WTC11 (cell line): ENCODE data around the gene COL13A1. TPM values are rescaled to one million over a fixed set of nuclear protein-coding genes. Genes with fewer than 3 reads are reported as not detected.

ENCODE experiments used
- ATAC-seq: fragments of 200-7000 bp; cut with Tn5 transposase; 2 replicates; pipeline ENCODE4 v1.10.0; 2021; ENCODE audit warnings: mild to moderate bottlenecking, moderate library complexity
- CTCF ChIA-PET: fragments of 300-600 bp; sonication (Branson Sonifier 250); formaldehyde crosslinking; loops from one replicate; lab custom pipeline; 2021; ENCODE audit warnings: antibody characterized with exemption; lab: Charles Lee
- POLR2A ChIA-PET: fragments of 350-600 bp; sonication (Branson Sonifier 250); formaldehyde crosslinking; loops from one replicate; lab custom pipeline; 2021; ENCODE audit warnings: antibody characterized with exemption; lab: Charles Lee
- DNase-seq: peaks from one replicate; pipeline ENCODE4 v3.0.0; 2021; ENCODE audit warnings: low spot score
- H3K27ac Mint-ChIP-seq: 2 replicates; pipeline ENCODE4 v1.8.0; 2021; ENCODE audit warnings: mixed read lengths
- H3K27me3 Mint-ChIP-seq: 2 replicates; pipeline ENCODE4 v1.8.0; 2021; ENCODE audit warnings: low read depth, mild to moderate bottlenecking, moderate library complexity, mixed read lengths
- H3K36me3 Mint-ChIP-seq: 2 replicates; pipeline ENCODE4 v1.8.0; 2021; ENCODE audit warnings: mixed read lengths
- H3K4me1 Mint-ChIP-seq: 2 replicates; pipeline ENCODE4 v1.8.0; 2022; ENCODE audit warnings: mixed read lengths
- H3K4me3 Mint-ChIP-seq: 2 replicates; pipeline ENCODE4 v1.8.0; 2021; ENCODE audit warnings: mild to moderate bottlenecking, moderate library complexity, mixed read lengths
- H3K9me3 Mint-ChIP-seq: 2 replicates; pipeline ENCODE4 v1.8.0; 2021; ENCODE audit warnings: mixed read lengths
- ATF1 ChIP-seq: sonication (generic); formaldehyde crosslinking; IDR thresholded peaks from 2 replicates; pipeline ENCODE4 v1.8.1; 2023; ENCODE audit warnings: mild to moderate bottlenecking, moderate library complexity, missing genetic modification reagents
- CBFB ChIP-seq: sonication (generic); formaldehyde crosslinking; IDR thresholded peaks from 2 replicates; pipeline ENCODE4 v1.8.1; 2022; ENCODE audit warnings: mild to moderate bottlenecking, low read depth, missing genetic modification reagents
- ELF4 ChIP-seq: sonication (generic); formaldehyde crosslinking; IDR thresholded peaks from 2 replicates; pipeline ENCODE4 v1.8.1; 2022; ENCODE audit warnings: low read depth, mild to moderate bottlenecking, moderate library complexity, missing genetic modification reagents
- EMX1 ChIP-seq: fragments of 250-450 bp; sonication (Bioruptor Pico); IDR thresholded peaks from 2 replicates; pipeline ENCODE4 v1.8.0; 2021; ENCODE audit warnings: mild to moderate bottlenecking
- ESRRA ChIP-seq: sonication (generic); formaldehyde crosslinking; IDR thresholded peaks from 2 replicates; pipeline ENCODE4 v1.8.1; 2022; ENCODE audit warnings: mild to moderate bottlenecking, missing genetic modification reagents, borderline replicate concordance
- JUN ChIP-seq: sonication (generic); formaldehyde crosslinking; IDR thresholded peaks from 2 replicates; pipeline ENCODE4 v1.8.0; 2023; ENCODE audit warnings: mild to moderate bottlenecking, missing genetic modification reagents
- MXD4 ChIP-seq: fragments of 250-450 bp; sonication (Bioruptor Pico); IDR thresholded peaks from 2 replicates; pipeline ENCODE4 v1.8.0; 2021; ENCODE audit warnings: mild to moderate bottlenecking, moderate library complexity, borderline replicate concordance
- NFATC4 ChIP-seq: fragments of 250-450 bp; sonication (Bioruptor Pico); IDR thresholded peaks from 2 replicates; pipeline ENCODE4 v1.9.0; 2021; ENCODE audit warnings: mild to moderate bottlenecking
- NR1H2 ChIP-seq: sonication (generic); formaldehyde crosslinking; IDR thresholded peaks from 2 replicates; pipeline ENCODE4 v1.9.0; 2021; ENCODE audit warnings: mild to moderate bottlenecking, moderate library complexity, missing genetic modification reagents
- NR3C1 ChIP-seq: sonication (generic); formaldehyde crosslinking; conservative IDR thresholded peaks from 2 replicates; pipeline ENCODE4 v1.8.1; 2023; ENCODE audit warnings: low read depth, mild to moderate bottlenecking, missing genetic modification reagents
- PRRX2 ChIP-seq: fragments of 250-450 bp; sonication (Bioruptor Pico); IDR thresholded peaks from 2 replicates; pipeline ENCODE4 v1.8.0; 2021; ENCODE audit warnings: mild to moderate bottlenecking
- SMAD3 ChIP-seq: sonication (generic); formaldehyde crosslinking; IDR thresholded peaks from 2 replicates; pipeline ENCODE4 v1.8.0; 2022; ENCODE audit warnings: missing genetic modification reagents, mild to moderate bottlenecking, borderline replicate concordance
- SOX15 ChIP-seq: fragments of 250-450 bp; sonication (Bioruptor Pico); IDR thresholded peaks from 2 replicates; pipeline ENCODE4 v1.9.0; 2021; ENCODE audit warnings: mild to moderate bottlenecking
- TEAD1 ChIP-seq: sonication (generic); formaldehyde crosslinking; IDR thresholded peaks from 2 replicates; pipeline ENCODE4 v1.8.0; 2022; ENCODE audit warnings: mild to moderate bottlenecking, missing genetic modification reagents
- total RNA-seq: library from RNA; stranded (reverse); gene quantifications from 3 replicates; pipeline ENCODE4 v1.2.3, GENCODE V29; 2021
- TF ChIP-seq, protein P1 (sequence below): sonication (generic); formaldehyde crosslinking; IDR thresholded peaks from 2 replicates; pipeline ENCODE4 v1.8.0; 2023; ENCODE audit warnings: missing genetic modification reagents
- TF ChIP-seq, protein P2 (sequence below): sonication (generic); formaldehyde crosslinking; IDR thresholded peaks from 2 replicates; pipeline ENCODE4 v1.8.0; 2022; ENCODE audit warnings: missing genetic modification reagents
- TF ChIP-seq, protein P3 (sequence below): sonication (generic); formaldehyde crosslinking; IDR thresholded peaks from 2 replicates; pipeline ENCODE4 v1.8.1; 2023; ENCODE audit warnings: mild to moderate bottlenecking, missing genetic modification reagents
- TF ChIP-seq, protein P4 (sequence below): sonication (generic); formaldehyde crosslinking; IDR thresholded peaks from 2 replicates; pipeline ENCODE4 v1.8.1; 2023; ENCODE audit warnings: mild to moderate bottlenecking, missing genetic modification reagents, moderate library complexity
- TF ChIP-seq, protein P5 (sequence below): sonication (generic); formaldehyde crosslinking; IDR thresholded peaks from 2 replicates; pipeline ENCODE4 v1.8.1; 2023; ENCODE audit warnings: mild to moderate bottlenecking, moderate library complexity, missing genetic modification reagents
- TF ChIP-seq, protein P6 (sequence below): fragments of 250-450 bp; sonication (Bioruptor Pico); IDR thresholded peaks from 2 replicates; pipeline ENCODE4 v1.9.0; 2021; ENCODE audit warnings: mild to moderate bottlenecking

The COL13A1 gene
- total RNA-seq, 1 experiment from 2014 or later = 7.1 TPM

DNA sequence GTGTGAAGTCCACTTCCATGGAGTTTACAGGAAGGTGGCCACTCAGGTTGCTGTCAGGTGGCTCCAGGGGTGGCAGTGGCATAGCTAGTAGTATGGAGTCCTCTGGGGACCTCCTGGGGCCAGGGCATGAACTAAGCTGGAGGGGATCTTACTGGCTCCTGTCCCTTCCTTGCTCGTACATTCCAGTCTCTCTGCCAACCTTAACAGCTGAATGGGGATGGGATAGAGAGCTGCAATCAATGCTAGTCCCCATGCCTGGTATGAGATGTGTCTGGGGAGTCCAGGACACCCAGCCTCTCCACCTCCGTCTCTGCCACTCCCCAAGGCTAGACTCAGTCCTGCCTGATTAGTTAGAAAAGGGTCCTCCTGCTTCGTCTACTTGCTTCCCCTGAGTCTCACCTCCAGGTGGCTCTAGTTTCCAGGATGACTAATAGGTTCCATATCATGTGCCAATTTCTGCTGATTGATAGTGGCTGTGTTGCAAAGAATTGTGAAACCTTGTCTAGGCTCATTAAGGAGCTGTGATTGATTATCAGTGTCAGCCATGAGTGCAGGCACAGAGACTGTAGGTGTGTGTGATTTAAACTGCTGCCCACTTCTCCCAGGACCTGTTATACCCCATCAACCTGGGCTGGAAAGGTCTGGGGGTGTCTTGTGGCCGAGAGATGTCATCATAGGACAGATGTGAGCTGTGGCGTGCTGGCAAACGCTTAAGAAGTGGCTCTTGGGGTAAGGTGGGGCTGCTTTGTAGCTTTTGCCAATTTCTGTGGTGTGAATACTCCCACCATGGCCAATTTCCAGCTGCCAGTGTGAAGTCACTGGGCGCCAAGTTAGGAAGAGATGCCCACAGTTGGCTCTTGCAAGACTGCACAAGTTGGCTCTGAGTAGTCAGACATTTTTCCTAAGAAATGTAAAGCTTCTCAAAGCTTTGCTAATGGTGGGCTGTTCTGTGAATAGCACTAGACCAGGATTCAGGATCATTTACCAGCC lies 59.8 kb downstream of the COL13A1 start:
- CTCF ChIA-PET = interaction anchor here (0.6 to 8.6 kb wide), 18 partner anchors 10 to 72 kb away, joined by 3 to 84 read pairs (median 6); no protein-coding TSS in a partner anchor

DNA sequence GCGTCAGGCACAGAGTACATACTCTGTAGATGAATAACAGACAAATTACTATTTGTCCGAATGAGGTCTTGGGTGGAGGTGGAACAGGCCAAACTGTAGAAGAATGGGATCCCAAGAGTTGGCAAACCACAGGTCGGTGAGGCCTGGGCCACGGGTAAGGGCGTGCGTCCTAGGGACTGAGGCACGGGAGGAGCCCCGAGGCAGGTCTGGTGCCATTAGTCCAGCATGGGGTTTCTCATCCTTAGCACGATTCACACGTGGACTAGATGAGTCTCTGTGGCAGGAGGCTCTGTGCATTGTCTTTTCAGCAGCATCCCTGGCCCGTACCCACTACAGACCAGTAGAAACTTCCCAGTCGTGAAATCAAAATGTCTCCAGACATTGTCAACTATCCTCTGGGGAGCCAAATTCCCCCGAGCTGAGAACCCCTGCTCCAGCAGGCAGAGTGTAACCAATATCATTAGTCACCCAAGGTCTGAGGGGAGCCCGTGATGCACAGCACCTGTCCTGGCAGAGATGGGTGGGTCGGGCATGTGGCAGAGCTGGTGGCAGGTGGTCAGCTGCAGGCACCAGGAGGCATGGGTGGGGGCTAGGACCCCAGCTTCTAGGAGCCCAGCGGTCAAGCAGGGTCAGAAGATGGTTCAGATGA lies 61.3 kb downstream of the COL13A1 start:
- TF ChIP-seq, protein P1, sequence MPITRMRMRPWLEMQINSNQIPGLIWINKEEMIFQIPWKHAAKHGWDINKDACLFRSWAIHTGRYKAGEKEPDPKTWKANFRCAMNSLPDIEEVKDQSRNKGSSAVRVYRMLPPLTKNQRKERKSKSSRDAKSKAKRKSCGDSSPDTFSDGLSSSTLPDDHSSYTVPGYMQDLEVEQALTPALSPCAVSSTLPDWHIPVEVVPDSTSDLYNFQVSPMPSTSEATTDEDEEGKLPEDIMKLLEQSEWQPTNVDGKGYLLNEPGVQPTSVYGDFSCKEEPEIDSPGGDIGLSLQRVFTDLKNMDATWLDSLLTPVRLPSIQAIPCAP (CRISPR knock-in tag) = no peak
- TF ChIP-seq, protein P2, sequence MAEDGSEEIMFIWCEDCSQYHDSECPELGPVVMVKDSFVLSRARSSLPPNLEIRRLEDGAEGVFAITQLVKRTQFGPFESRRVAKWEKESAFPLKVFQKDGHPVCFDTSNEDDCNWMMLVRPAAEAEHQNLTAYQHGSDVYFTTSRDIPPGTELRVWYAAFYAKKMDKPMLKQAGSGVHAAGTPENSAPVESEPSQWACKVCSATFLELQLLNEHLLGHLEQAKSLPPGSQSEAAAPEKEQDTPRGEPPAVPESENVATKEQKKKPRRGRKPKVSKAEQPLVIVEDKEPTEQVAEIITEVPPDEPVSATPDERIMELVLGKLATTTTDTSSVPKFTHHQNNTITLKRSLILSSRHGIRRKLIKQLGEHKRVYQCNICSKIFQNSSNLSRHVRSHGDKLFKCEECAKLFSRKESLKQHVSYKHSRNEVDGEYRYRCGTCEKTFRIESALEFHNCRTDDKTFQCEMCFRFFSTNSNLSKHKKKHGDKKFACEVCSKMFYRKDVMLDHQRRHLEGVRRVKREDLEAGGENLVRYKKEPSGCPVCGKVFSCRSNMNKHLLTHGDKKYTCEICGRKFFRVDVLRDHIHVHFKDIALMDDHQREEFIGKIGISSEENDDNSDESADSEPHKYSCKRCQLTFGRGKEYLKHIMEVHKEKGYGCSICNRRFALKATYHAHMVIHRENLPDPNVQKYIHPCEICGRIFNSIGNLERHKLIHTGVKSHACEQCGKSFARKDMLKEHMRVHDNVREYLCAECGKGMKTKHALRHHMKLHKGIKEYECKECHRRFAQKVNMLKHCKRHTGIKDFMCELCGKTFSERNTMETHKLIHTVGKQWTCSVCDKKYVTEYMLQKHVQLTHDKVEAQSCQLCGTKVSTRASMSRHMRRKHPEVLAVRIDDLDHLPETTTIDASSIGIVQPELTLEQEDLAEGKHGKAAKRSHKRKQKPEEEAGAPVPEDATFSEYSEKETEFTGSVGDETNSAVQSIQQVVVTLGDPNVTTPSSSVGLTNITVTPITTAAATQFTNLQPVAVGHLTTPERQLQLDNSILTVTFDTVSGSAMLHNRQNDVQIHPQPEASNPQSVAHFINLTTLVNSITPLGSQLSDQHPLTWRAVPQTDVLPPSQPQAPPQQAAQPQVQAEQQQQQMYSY (CRISPR knock-in tag) = no peak
- TF ChIP-seq, protein P3, sequence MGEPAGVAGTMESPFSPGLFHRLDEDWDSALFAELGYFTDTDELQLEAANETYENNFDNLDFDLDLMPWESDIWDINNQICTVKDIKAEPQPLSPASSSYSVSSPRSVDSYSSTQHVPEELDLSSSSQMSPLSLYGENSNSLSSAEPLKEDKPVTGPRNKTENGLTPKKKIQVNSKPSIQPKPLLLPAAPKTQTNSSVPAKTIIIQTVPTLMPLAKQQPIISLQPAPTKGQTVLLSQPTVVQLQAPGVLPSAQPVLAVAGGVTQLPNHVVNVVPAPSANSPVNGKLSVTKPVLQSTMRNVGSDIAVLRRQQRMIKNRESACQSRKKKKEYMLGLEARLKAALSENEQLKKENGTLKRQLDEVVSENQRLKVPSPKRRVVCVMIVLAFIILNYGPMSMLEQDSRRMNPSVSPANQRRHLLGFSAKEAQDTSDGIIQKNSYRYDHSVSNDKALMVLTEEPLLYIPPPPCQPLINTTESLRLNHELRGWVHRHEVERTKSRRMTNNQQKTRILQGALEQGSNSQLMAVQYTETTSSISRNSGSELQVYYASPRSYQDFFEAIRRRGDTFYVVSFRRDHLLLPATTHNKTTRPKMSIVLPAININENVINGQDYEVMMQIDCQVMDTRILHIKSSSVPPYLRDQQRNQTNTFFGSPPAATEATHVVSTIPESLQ (CRISPR knock-in tag) = no peak
- TF ChIP-seq NR3C1 (no peak), NFATC4 (CRISPR knock-in tag) (no peak), ELF4 (no peak), ESRRA (CRISPR knock-in tag) (no peak), MXD4 (no peak), JUN (CRISPR knock-in tag) (no peak), ATF1 (CRISPR knock-in tag) (no peak), PRRX2 (CRISPR knock-in tag) (no peak)
- TF ChIP-seq, protein P4, sequence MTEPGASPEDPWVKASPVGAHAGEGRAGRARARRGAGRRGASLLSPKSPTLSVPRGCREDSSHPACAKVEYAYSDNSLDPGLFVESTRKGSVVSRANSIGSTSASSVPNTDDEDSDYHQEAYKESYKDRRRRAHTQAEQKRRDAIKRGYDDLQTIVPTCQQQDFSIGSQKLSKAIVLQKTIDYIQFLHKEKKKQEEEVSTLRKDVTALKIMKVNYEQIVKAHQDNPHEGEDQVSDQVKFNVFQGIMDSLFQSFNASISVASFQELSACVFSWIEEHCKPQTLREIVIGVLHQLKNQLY (CRISPR knock-in tag) = no peak
- Mint-ChIP-seq H3K27me3 (peaks cover 13% of the 10 kb centered on the region), H3K9me3 (no peaks in the 10 kb centered on the region), H3K4me1 (peaks cover 65% of the 10 kb centered on the region), H3K4me3 (no peak overlapping the region), H3K27ac (no peak overlapping the region), H3K36me3 (no peaks in the 10 kb centered on the region)
- DNase-seq = no peak
- ChIA-PET CTCF (interaction anchor here (1.7 to 8.6 kb wide), 2 partner anchors 17 to 53 kb away, joined by 5 to 84 read pairs; no protein-coding TSS in a partner anchor), POLR2A (no interaction called here)
- ATAC-seq = no peak

More for the DNA sequence above, 59.8 kb downstream of the COL13A1 start:
- DNase-seq (no peak), ATAC-seq (peak; percentile 73)
- H3K27ac Mint-ChIP-seq = no peak overlapping the region
- peaks cover 9% of the 10 kb centered on the region for H3K27me3 Mint-ChIP-seq
- H3K4me3 Mint-ChIP-seq = no peak overlapping the region
- H3K4me1 Mint-ChIP-seq = peaks cover 59% of the 10 kb centered on the region
- H3K9me3 Mint-ChIP-seq = no peaks in the 10 kb centered on the region
- POLR2A ChIA-PET = interaction anchor here (0.6 kb wide), 2 partner anchors 337 to 801 kb away, joined by 3 to 5 read pairs; no protein-coding TSS in a partner anchor
- no peaks in the 10 kb centered on the region for H3K36me3 Mint-ChIP-seq
- TF ChIP-seq NR1H2 (CRISPR knock-in tag) = no peak
- TF ChIP-seq TEAD1 (CRISPR knock-in tag) = no peak
- no peak for TF ChIP-seq SOX15 (CRISPR knock-in tag)
- TF ChIP-seq, protein P5, sequence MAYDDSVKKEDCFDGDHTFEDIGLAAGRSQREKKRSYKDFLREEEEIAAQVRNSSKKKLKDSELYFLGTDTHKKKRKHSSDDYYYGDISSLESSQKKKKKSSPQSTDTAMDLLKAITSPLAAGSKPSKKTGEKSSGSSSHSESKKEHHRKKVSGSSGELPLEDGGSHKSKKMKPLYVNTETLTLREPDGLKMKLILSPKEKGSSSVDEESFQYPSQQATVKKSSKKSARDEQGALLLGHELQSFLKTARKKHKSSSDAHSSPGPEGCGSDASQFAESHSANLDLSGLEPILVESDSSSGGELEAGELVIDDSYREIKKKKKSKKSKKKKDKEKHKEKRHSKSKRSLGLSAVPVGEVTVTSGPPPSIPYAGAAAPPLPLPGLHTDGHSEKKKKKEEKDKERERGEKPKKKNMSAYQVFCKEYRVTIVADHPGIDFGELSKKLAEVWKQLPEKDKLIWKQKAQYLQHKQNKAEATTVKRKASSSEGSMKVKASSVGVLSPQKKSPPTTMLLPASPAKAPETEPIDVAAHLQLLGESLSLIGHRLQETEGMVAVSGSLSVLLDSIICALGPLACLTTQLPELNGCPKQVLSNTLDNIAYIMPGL (CRISPR knock-in tag) = no peak
- TF ChIP-seq, protein P1 (CRISPR knock-in tag) = no peak
- TF ChIP-seq EMX1 (CRISPR knock-in tag) = no peak
- TF ChIP-seq, protein P6, sequence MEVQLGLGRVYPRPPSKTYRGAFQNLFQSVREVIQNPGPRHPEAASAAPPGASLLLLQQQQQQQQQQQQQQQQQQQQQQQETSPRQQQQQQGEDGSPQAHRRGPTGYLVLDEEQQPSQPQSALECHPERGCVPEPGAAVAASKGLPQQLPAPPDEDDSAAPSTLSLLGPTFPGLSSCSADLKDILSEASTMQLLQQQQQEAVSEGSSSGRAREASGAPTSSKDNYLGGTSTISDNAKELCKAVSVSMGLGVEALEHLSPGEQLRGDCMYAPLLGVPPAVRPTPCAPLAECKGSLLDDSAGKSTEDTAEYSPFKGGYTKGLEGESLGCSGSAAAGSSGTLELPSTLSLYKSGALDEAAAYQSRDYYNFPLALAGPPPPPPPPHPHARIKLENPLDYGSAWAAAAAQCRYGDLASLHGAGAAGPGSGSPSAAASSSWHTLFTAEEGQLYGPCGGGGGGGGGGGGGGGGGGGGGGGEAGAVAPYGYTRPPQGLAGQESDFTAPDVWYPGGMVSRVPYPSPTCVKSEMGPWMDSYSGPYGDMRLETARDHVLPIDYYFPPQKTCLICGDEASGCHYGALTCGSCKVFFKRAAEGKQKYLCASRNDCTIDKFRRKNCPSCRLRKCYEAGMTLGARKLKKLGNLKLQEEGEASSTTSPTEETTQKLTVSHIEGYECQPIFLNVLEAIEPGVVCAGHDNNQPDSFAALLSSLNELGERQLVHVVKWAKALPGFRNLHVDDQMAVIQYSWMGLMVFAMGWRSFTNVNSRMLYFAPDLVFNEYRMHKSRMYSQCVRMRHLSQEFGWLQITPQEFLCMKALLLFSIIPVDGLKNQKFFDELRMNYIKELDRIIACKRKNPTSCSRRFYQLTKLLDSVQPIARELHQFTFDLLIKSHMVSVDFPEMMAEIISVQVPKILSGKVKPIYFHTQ (CRISPR knock-in tag) = no peak
- no peak for TF ChIP-seq CBFB (CRISPR knock-in tag)
- no peak for TF ChIP-seq SMAD3 (CRISPR knock-in tag)
